Stromal cell of bone marrow (primary cell): ENCODE measurements around the gene ZNF512.
"Not testable (repeated sequence)": the region's sequence is repeated elsewhere in the genome, so short reads cannot be mapped to it uniquely, and the experiment has no call there.

Experiments used
- DNase-seq: peaks from one replicate; pipeline ENCODE4 v3.0.0-alpha.2; 2012; ENCODE audit warnings: low read depth

The ZNF512 gene

GRCh38 chr2:27583390-27583915, 611 bp downstream of the ZNF512 start:
- no peak for DNase-seq

GRCh38 chr2:27584597-27584996, 1.8 kb downstream of the ZNF512 start:
- no peak for DNase-seq

DNA sequence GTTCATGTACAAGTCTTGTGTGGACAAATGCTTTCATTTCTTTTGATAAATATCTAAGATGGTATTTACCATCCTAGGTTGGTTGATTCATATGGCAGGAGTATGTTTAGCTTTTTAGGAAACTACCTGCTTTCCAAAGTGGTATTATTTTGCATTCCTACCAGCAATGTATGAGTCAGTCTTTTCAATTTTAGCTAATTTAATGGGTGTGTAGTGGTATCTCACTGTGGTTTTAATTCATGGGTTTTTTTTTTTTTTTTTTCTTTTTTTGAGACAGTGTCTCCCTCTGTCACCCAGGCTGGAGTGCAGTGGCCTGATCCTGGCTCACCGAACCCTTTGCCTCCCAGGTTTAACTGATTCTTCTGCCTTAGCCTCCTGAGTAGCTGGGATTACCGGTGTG, 4.2 kb downstream of the ZNF512 start:
- DNase-seq, result no peak

GRCh38 chr2:27588308-27588707, 5.5 kb downstream of the ZNF512 start:
- DNase-seq, result no peak

- no peak for DNase-seq
These were observed 8.9 kb downstream of the ZNF512 start for GRCh38 chr2:27591745-27592144.

DNA sequence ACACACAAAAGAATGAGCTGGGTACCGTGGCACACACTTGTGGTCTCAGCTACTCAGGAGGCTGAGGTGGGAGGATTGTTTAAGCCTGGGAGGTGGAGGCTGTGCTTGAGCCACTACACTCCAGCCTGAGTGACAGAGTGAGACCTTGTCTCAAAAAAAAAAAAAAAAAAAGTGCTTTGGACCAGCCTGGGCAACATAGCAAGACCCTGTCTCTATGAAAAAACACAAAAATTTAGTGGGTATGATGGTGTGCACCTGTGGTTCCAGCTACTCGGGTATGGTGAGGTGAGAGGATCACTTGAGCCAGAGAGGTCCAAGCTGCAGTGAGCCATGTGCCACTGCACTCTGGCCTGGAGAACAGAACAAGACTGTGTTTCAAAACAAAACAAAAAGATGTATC, 10.4 kb downstream of the ZNF512 start:
- no peak for DNase-seq

GRCh38 chr2:27594020-27594703, 11.3 kb downstream of the ZNF512 start:
- DNase-seq, result not testable (repeated sequence)

GRCh38 chr2:27595412-27595811, 12.6 kb downstream of the ZNF512 start:
- DNase-seq, result not testable (repeated sequence)

DNA sequence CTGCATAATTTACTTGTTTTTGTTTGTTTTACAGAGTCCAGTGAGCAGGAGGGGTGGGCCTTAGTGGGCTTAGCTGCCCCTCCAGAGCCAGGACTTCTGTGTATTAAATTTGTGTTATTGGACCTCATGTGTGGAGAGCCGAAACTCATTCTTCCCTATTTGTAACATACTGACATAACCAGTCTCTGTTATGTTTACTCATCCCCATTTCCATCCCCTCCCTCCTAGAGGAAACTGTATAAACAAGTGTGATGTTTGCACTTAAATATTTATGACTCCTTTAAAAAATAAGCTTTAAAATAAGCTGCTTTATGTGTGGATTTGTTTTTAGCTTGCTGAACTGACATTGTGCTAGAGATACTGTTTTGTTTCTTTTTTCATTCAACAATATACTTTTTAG, 13.8 kb downstream of the ZNF512 start:
- DNase-seq, result no peak

DNA sequence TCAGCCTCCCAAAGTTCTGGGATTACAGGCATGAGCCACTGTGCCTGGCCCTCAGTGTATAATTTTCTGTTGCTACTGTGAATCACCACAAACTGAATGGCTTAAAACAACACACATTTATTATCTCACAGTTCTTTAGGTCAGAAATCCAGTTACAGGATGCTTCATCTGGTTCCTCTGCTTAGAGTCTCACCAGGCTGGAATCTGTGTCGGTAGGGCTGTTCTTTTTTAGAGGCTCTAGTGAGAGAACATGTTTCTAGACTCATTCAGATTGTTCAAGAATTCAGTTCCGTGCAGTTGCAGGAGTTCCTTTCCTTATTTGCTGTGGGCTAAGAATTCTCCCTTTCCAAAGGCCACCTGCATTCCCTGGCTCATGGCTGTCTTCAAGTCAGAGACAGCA, 23.8 kb downstream of the ZNF512 start:
- peak; percentile 56 for DNase-seq

GRCh38 chr2:27613985-27614384, 31.1 kb downstream of the ZNF512 start:
- no peak for DNase-seq

DNA sequence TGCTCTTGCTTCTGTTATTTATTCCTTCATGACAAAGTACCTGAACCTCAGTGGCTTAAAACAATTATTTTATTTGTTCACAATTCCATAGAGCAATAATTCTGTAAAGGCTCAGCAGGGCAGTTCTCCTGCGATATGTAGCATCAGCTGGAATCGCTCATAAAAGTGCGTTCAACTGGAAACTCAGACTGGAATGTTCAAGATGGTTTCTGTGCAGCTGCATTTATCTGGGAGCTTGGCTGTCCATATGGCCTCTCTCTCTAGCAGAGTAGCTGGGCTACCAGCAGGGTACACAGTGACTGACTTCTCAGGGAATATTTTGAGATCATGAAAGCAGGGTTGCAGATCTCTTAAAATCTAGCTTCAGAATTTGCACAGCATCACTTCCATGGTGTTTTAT, 32.5 kb downstream of the ZNF512 start:
- no peak for DNase-seq

DNA sequence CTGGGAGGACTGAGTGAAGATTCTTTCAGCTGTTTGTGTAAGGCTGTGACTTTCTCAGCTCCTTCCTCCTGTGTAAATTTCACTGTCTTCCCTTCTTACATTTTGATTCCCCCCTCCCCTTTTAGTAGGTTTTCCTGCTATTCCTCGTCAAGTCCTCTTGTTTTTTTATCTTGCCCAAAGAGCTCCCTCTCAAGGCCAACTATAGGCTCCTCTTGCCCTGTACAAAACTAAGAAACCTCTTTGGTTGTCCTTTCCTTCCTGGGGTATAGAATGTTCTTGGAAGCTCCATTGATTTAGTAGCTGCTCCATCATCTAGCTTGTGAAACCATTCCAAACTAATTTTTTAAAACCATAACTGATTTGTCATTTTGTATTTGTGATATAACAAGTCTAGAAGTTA, 38.7 kb downstream of the ZNF512 start:
- no peak for DNase-seq

DNA sequence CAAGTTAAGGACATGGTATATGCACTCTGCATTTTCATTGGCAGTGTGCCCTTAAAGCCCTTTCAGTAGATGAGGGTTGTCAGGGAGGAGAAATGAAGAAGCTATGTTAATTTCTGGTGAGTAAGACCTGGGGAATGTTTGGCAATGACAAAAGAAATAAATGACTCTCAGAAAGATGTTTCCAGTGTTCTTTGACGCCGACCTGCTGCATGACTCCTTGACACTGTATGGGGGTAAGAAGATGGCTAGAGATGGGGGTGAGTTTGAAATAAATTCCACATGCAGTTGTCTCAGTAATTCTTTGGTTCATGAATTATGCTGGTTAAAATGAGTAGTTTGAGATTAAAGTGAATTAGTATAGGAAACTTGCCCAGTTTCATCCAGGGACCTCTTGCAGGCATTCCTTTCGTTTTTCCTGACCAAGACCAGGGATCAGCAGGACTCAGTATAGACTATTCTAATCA, 40.1 kb downstream of the ZNF512 start:
- DNase-seq, result no peak

DNA sequence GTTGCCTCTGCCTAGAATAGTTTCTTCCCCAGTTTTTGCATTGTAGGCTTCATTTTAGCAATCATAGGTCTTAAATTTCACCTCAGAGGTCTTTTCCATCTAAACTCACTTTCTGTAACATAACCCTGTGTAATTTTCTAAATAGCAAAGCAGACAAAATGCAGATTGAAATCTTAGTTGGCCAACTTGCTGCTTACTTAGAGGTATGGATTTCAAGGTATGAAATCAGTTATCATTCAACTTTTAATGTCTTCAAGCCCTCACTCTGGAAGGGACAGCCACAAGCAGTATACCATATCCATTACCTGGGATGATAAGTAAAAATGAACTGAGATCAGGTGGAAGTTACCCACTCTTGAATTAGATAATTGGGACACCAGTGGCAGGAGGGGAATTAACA, 42.1 kb downstream of the ZNF512 start:
- DNase-seq, result no peak

DNA sequence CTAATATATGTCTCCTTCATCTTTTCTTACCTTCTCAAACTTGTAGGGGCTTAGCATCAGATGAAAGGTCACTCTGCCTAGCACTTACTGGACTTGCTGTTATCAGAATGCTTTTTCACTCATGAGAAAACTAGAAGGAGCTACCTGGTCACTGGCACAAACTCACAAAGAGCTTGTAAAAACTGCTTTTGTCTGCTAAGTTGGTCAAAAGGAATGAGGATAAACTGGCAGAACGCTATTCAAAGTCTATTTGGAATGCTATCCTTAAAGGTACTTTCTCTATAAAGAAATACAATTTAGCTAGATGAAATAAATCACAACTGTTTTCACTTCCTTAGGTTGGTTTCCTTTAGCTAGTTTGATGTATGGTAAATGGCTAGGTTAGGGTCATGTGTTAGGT, 43.5 kb downstream of the ZNF512 start:
- DNase-seq, result not testable (repeated sequence)

DNA sequence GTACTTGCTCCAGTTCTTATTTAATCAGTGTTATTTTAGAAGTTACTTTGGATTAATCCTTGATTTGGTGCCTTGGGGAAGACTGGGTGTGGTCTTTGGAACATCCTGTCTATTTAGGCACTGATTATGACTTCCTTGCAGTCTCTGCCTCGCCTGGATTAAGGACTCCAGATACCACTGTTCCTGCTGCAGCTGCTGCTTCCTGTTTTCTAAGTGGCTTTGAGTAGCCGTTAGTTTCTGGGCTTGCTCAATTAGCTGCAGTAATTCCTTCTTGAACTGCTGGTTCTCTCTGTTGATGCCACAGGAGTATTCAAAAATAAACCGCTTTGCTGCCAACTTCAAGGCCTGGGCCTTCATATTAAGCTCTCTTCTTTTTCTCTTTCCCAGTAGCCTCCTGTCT, 44.1 kb downstream of the ZNF512 start:
- DNase-seq, result not testable (repeated sequence)

GRCh38 chr2:27627963-27628766, 45.3 kb downstream of the ZNF512 start:
- peak; percentile 65 for DNase-seq

GRCh38 chr2:27628767-27629709, 46.2 kb downstream of the ZNF512 start, which contains the start of the genes CCDC121 and GPN1:
CCDC121 (minus strand) TSS chr2:27629012; CDS start chr2:27627799, 1,213 bp downstream.
GPN1 (plus strand) TSS chr2:27629050; CDS start chr2:27629059, 9 bp downstream.
- DNase-seq, result peak; percentile 91

DNA sequence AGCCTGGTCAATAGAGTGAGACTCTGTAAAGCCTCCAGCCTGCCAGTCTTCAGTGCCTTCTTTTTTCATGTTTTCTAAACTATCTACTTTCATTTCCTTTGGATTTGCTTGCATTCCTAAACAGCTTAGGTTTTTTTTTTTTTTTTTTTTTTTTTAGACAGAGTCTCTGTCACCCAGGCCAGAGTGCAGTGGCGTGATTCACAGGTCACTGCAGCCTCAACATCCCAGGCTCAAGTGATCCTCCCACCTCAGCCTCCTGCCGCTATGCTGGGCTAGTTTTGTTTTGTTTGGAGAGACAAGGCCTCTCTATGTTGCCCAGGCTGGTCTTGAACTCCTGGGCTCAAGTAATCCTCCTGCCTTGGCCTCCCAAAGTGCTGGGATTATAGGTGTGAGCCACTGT, 47.4 kb downstream of the ZNF512 start:
- not testable (repeated sequence) for DNase-seq

DNA sequence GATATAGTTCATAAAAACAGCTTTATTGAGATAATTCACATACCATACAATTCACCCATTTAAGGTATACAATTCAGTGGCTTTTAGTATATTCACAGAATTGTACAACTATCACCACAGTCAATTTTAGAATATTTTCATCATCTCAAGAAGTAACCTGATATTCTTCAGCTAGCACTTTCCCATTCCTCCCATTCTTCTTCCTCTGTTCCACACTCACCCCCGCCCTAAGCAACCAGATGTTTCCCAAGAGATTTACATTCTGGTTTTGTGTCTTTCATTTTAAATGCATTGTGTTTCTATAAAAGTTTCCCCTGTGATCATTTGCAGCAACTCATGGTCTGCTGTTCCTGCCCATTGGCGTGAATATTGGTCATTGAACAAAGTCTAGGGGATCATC, 51.4 kb downstream of the ZNF512 start:
- DNase-seq, result no peak

DNA sequence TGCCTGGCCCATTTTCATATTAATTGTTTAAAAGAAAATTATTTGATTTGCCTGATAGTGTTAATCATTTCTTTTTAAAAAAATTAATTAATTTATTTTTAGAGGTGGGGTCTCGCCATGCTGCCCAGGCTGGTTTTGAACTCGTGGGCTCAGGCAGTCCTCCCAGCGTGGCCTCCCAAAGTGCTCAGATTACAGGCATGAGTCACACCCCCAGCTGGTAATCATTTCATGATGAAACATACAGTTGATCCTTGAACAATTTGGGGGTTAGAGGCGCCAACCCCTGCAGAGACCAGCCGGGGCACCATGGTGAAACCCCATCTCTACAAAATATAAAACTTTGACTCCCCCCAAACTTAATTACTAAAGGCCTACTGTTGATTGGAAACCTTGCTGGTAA, 53.9 kb downstream of the ZNF512 start:
- no peak for DNase-seq
